GM21529 (cell line): ENCODE data around the gene SYNDIG1.

Experiments
- ATAC-seq: cut with Tn5 transposase; IDR thresholded peaks from one replicate; pipeline ENCODE4 v1.9.1; 2021; ENCODE audit not compliant: unreplicated experiment

The SYNDIG1 gene

GRCh38 chr20:24627926-24628325, 158.5 kb downstream of the SYNDIG1 start:
- no peak for ATAC-seq

GRCh38 chr20:24628985-24629384, 159.6 kb downstream of the SYNDIG1 start:
- ATAC-seq: no peak

- no peak for ATAC-seq
These were observed 160.2 kb downstream of the SYNDIG1 start for GRCh38 chr20:24629668-24630067.

- ATAC-seq: no peak
These were observed 161.2 kb downstream of the SYNDIG1 start for GRCh38 chr20:24630486-24631172.

- ATAC-seq: no peak
These were observed 161.7 kb downstream of the SYNDIG1 start for GRCh38 chr20:24631173-24631505.

GRCh38 chr20:24632581-24632980, 163.2 kb downstream of the SYNDIG1 start:
- ATAC-seq: no peak

- no peak for ATAC-seq
These were observed 163.6 kb downstream of the SYNDIG1 start for GRCh38 chr20:24633026-24633425.

GRCh38 chr20:24633521-24633920, 164.1 kb downstream of the SYNDIG1 start:
- ATAC-seq: no peak

GRCh38 chr20:24634855-24635254, 165.4 kb downstream of the SYNDIG1 start:
- no peak for ATAC-seq

GRCh38 chr20:24636626-24637025, 167.2 kb downstream of the SYNDIG1 start:
- no peak for ATAC-seq

- ATAC-seq: no peak
These were observed 167.7 kb downstream of the SYNDIG1 start for GRCh38 chr20:24637087-24637486.

GRCh38 chr20:24637941-24638340, 168.5 kb downstream of the SYNDIG1 start:
- no peak for ATAC-seq

GRCh38 chr20:24638591-24639548, 169.4 kb downstream of the SYNDIG1 start:
- no peak for ATAC-seq

GRCh38 chr20:24640276-24640675, 170.8 kb downstream of the SYNDIG1 start:
- no peak for ATAC-seq

- ATAC-seq: no peak
These were observed 171.3 kb downstream of the SYNDIG1 start for GRCh38 chr20:24640686-24641085.

GRCh38 chr20:24643731-24644626, 174.6 kb downstream of the SYNDIG1 start:
- no peak for ATAC-seq

- no peak for ATAC-seq
These were observed 176.9 kb downstream of the SYNDIG1 start for GRCh38 chr20:24646321-24646720.

GRCh38 chr20:24647713-24648112, 178.3 kb downstream of the SYNDIG1 start:
- ATAC-seq: no peak

- ATAC-seq: peak; percentile 30
These were observed 179.1 kb downstream of the SYNDIG1 start for GRCh38 chr20:24648481-24648880.

- peak; percentile 71 for ATAC-seq
These were observed 179.5 kb downstream of the SYNDIG1 start for GRCh38 chr20:24648919-24649318.

GRCh38 chr20:24649787-24650490, 180.5 kb downstream of the SYNDIG1 start:
- ATAC-seq: no peak
